Iris pigment epithelial cell (primary cell): ENCODE results near the gene SLC25A19.
"Not testable (repeated sequence)": the region's sequence is repeated elsewhere in the genome, so short reads cannot be mapped to it uniquely, and the experiment has no call there.

Experiments used
- DNase-seq: peaks from one replicate; pipeline ENCODE4 v3.0.0-alpha.2; 2011; ENCODE audit warnings: low read depth

Gene SLC25A19

GRCh38 chr17:75267411-75268232 is 21.6 kb downstream of the SLC25A19 start:
- DNase-seq, result no peak

GRCh38 chr17:75267153-75267410 is 22.2 kb downstream of the SLC25A19 start:
- DNase-seq, result no peak

- DNase-seq, result no peak
Observed at GRCh38 chr17:75266316-75267152, 22.7 kb downstream of the SLC25A19 start.

- no peak for DNase-seq
Observed at GRCh38 chr17:75265614-75266315, 23.5 kb downstream of the SLC25A19 start.

- DNase-seq, result no peak
Observed at GRCh38 chr17:75263055-75263454, 26.2 kb downstream of the SLC25A19 start.

- peak; percentile 50 for DNase-seq
Observed at GRCh38 chr17:75262112-75262606, 27.1 kb downstream of the SLC25A19 start.

GRCh38 chr17:75261336-75262111 is 27.7 kb downstream of the SLC25A19 start, which contains the start of the genes GGA3 and MRPS7:
TSS of gene GGA3 (minus strand) at chr17:75261606. CDS start at chr17:75261587, 19 bp downstream.
TSS of gene MRPS7 (plus strand) at chr17:75261879. CDS start at chr17:75261901, 22 bp downstream.
- DNase-seq, result peak; percentile 91

GRCh38 chr17:75260641-75261335 is 28.4 kb downstream of the SLC25A19 start:
- DNase-seq, result peak; percentile 56

- not testable (repeated sequence) for DNase-seq
Observed at GRCh38 chr17:75257228-75257627, 32.0 kb downstream of the SLC25A19 start.

- DNase-seq, result not testable (repeated sequence)
Observed at GRCh38 chr17:75255954-75256698, 33.1 kb downstream of the SLC25A19 start.

- no peak for DNase-seq
Observed at GRCh38 chr17:75252039-75252816, 37.0 kb downstream of the SLC25A19 start.

GRCh38 chr17:75250009-75250471 is 39.2 kb downstream of the SLC25A19 start:
- DNase-seq, result peak; percentile 67

- no peak for DNase-seq
Observed at GRCh38 chr17:75249564-75249963, 39.7 kb downstream of the SLC25A19 start.

GRCh38 chr17:75246404-75246803 is 42.8 kb downstream of the SLC25A19 start:
- DNase-seq, result no peak

GRCh38 chr17:75245011-75245410 is 44.2 kb downstream of the SLC25A19 start:
- no peak for DNase-seq

GRCh38 chr17:75244133-75244866 is 44.9 kb downstream of the SLC25A19 start:
- DNase-seq, result no peak

- no peak for DNase-seq
Observed at GRCh38 chr17:75242461-75243042, 46.7 kb downstream of the SLC25A19 start.

GRCh38 chr17:75241996-75242460 is 47.2 kb downstream of the SLC25A19 start:
- DNase-seq, result peak; percentile 42
